Neural crest cell (in vitro differentiated cells): Measurements from ENCODE around the gene RND1. TPM values are rescaled to one million over a fixed set of nuclear protein-coding genes. Genes with fewer than 3 reads are reported as not detected.

Source experiments
- DNase-seq: peaks from one replicate; pipeline ENCODE4 v3.0.0; 2021; ENCODE audit warnings: low read depth, mixed read lengths, low spot score
- H3K27ac Mint-ChIP-seq: one replicate; pipeline ENCODE4 v1.8.0; 2021; ENCODE audit warnings: mild to moderate bottlenecking, mixed read lengths; ENCODE audit not compliant: unreplicated experiment
- H3K27me3 Mint-ChIP-seq: 2 replicates; pipeline ENCODE4 v1.8.0; 2021; ENCODE audit warnings: low read depth, mild to moderate bottlenecking, mixed read lengths
- H3K36me3 Mint-ChIP-seq: 2 replicates; pipeline ENCODE4 v1.8.0; 2021; ENCODE audit warnings: low read depth, mild to moderate bottlenecking, mixed read lengths
- H3K4me1 Mint-ChIP-seq: 2 replicates; pipeline ENCODE4 v1.8.0; 2021; ENCODE audit warnings: mixed read lengths
- H3K4me3 Mint-ChIP-seq: one replicate; pipeline ENCODE4 v1.8.0; 2021; ENCODE audit warnings: mild to moderate bottlenecking, mixed read lengths
- H3K9me3 Mint-ChIP-seq: 2 replicates; pipeline ENCODE4 v1.8.0; 2021; ENCODE audit warnings: mixed read lengths
- CTCF ChIP-seq: fragments of 200-600 bp; sonication (generic); conservative IDR thresholded peaks from 2 replicates; pipeline ENCODE4 v1.5.0; 2021; ENCODE audit warnings: antibody characterized with exemption, mild to moderate bottlenecking
- total RNA-seq: library from RNA; stranded (reverse); gene quantifications from 2 replicates; pipeline ENCODE4 v1.2.1, GENCODE V29; 2021

Gene RND1
- total RNA-seq, 1 donor from 2014 or later: 4.2 TPM

GRCh38 chr12:48903363-48903981 lies 37.8 kb upstream of the RND1 start:
- TF ChIP-seq CTCF: no peak
- Mint-ChIP-seq H3K9me3 (no peaks in the 10 kb centered on the region), H3K4me1 (peaks cover 8% of the 10 kb centered on the region), H3K27me3 (peaks cover 10% of the 10 kb centered on the region), H3K36me3 (no peaks in the 10 kb centered on the region), H3K4me3 (no peak overlapping the region), H3K27ac (no peak overlapping the region)
- DNase-seq: no peak

- no peak for DNase-seq
- H3K36me3 Mint-ChIP-seq: no peaks in the 10 kb centered on the region
- peaks cover 22% of the 10 kb centered on the region for H3K27me3 Mint-ChIP-seq
- no peak overlapping the region for H3K27ac Mint-ChIP-seq
- TF ChIP-seq CTCF: no peak
- H3K9me3 Mint-ChIP-seq: no peaks in the 10 kb centered on the region
- H3K4me1 Mint-ChIP-seq: peaks cover 8% of the 10 kb centered on the region
- no peak overlapping the region for H3K4me3 Mint-ChIP-seq
Observed at GRCh38 chr12:48901278-48901677, 35.6 kb upstream of the RND1 start.

GRCh38 chr12:48899651-48900050 lies 34.0 kb upstream of the RND1 start:
- no peak for DNase-seq
- no peak for TF ChIP-seq CTCF
- Mint-ChIP-seq H3K27me3 (peaks cover 19% of the 10 kb centered on the region), H3K9me3 (no peaks in the 10 kb centered on the region), H3K4me3 (no peak overlapping the region), H3K27ac (no peak overlapping the region), H3K36me3 (no peaks in the 10 kb centered on the region), H3K4me1 (peaks cover 6% of the 10 kb centered on the region)

- no peak overlapping the region for H3K27ac Mint-ChIP-seq
- no peak for TF ChIP-seq CTCF
Observed at GRCh38 chr12:48894271-48894670, 28.6 kb upstream of the RND1 start.

GRCh38 chr12:48890657-48891418 lies 25.2 kb upstream of the RND1 start:
- peak; percentile 93 for DNase-seq
- Mint-ChIP-seq H3K4me3 (peak overlapping the region; percentile 78), H3K27ac (peak overlapping the region; percentile 50), H3K9me3 (no peaks in the 10 kb centered on the region), H3K27me3 (peaks cover 22% of the 10 kb centered on the region), H3K4me1 (peaks cover 10% of the 10 kb centered on the region), H3K36me3 (no peaks in the 10 kb centered on the region)
- peak; percentile 97 for TF ChIP-seq CTCF

More at GRCh38 chr12:48894271-48894670, 28.6 kb upstream of the RND1 start:
- Mint-ChIP-seq H3K9me3 (no peaks in the 10 kb centered on the region), H3K4me1 (peaks cover 10% of the 10 kb centered on the region), H3K27me3 (peaks cover 37% of the 10 kb centered on the region), H3K4me3 (no peak overlapping the region), H3K36me3 (no peaks in the 10 kb centered on the region)
- DNase-seq: no peak
